Activated CD8-positive, alpha-beta memory T cell treated with anti-CD3 and anti-CD28 coated beads, Interleukin-2, amount 50 U/mL, for 24 hours (primary cell): ENCODE measurements around the gene ZFAND3.

Experiments
- DNase-seq: peaks from one replicate; pipeline ENCODE4 v3.0.0-alpha.2; 2020; ENCODE audit errors: extremely low read depth

Gene ZFAND3

GRCh38 chr6:38134704-38135088 is 315.2 kb downstream of the ZFAND3 start:
- no peak for DNase-seq

GRCh38 chr6:38136547-38136946 is 317.0 kb downstream of the ZFAND3 start:
- DNase-seq, result no peak

- DNase-seq, result no peak
Observed at GRCh38 chr6:38137608-38138265, 318.2 kb downstream of the ZFAND3 start.

- DNase-seq, result no peak
Observed at GRCh38 chr6:38138374-38138773, 318.8 kb downstream of the ZFAND3 start.

- DNase-seq, result no peak
Observed at GRCh38 chr6:38141085-38141484, 321.6 kb downstream of the ZFAND3 start.

GRCh38 chr6:38141716-38142115 is 322.2 kb downstream of the ZFAND3 start:
- no peak for DNase-seq

- no peak for DNase-seq
Observed at GRCh38 chr6:38142178-38142902, 322.8 kb downstream of the ZFAND3 start.

GRCh38 chr6:38143191-38144150 is 323.9 kb downstream of the ZFAND3 start:
- DNase-seq, result no peak

GRCh38 chr6:38144365-38144945 is 324.9 kb downstream of the ZFAND3 start:
- DNase-seq, result no peak

GRCh38 chr6:38146021-38146733 is 326.6 kb downstream of the ZFAND3 start:
- no peak for DNase-seq

- no peak for DNase-seq
Observed at GRCh38 chr6:38146734-38147027, 327.2 kb downstream of the ZFAND3 start.

- no peak for DNase-seq
Observed at GRCh38 chr6:38148606-38149005, 329.1 kb downstream of the ZFAND3 start.

GRCh38 chr6:38149531-38149930 is 330.0 kb downstream of the ZFAND3 start:
- no peak for DNase-seq

GRCh38 chr6:38150021-38150420 is 330.5 kb downstream of the ZFAND3 start:
- no peak for DNase-seq

GRCh38 chr6:38150681-38151296 is 331.3 kb downstream of the ZFAND3 start:
- no peak for DNase-seq

- no peak for DNase-seq
Observed at GRCh38 chr6:38151580-38152500, 332.3 kb downstream of the ZFAND3 start.

GRCh38 chr6:38152620-38153019 is 333.1 kb downstream of the ZFAND3 start:
- no peak for DNase-seq

GRCh38 chr6:38153076-38153797 is 333.7 kb downstream of the ZFAND3 start:
- no peak for DNase-seq

- DNase-seq, result no peak
Observed at GRCh38 chr6:38153798-38154345, 334.3 kb downstream of the ZFAND3 start.
